ENCODE data around the gene CCDC106. TPM values are rescaled to one million over a fixed set of nuclear protein-coding genes. Genes with fewer than 3 reads are reported as not detected.
A peak's percentile ranks its signal among the peaks of the same experiment; 100 is the strongest.

The CCDC106 gene
- total RNA-seq (10 to 100 TPM; 21.7 to 42.8 (median 27.3) TPM), polyA plus RNA-seq (10 to 100 TPM; 14.8 to 63.8 (median 42.8) TPM)
- long read RNA-seq, donor 1, transcript CCDC106-202 (5 exons, 2,162 nt): major isoform, 5 of 11 reads
- long read RNA-seq, donor 1, transcript CCDC106-201 (6 exons, 1,546 nt): major isoform, 5 of 11 reads
- long read RNA-seq, donor 1, partial matches to known transcripts: 0 of 11 reads
- long read RNA-seq, donor 1, other reads (novel, unspliced or antisense): 0 of 11 reads
- long read RNA-seq, donor 2, partial matches to known transcripts: 0 of 4 reads
- long read RNA-seq, donor 2, other reads (novel, unspliced or antisense): 0 of 4 reads
- long read RNA-seq, donor 3, partial matches to known transcripts: 5 of 11 reads
- long read RNA-seq, donor 3, other reads (novel, unspliced or antisense): 0 of 11 reads
- long read RNA-seq, donor 4, partial matches to known transcripts: 0 of 3 reads
- long read RNA-seq, donor 4, other reads (novel, unspliced or antisense): 1 of 3 reads
- long read RNA-seq, donor 5, transcript CCDC106-201 (6 exons, 1,546 nt): minor isoform, 19 of 61 reads
- long read RNA-seq, donor 5, transcript CCDC106-202 (5 exons, 2,162 nt): major isoform, 32 of 61 reads
- long read RNA-seq, donor 5, partial matches to known transcripts: 3 of 61 reads
- long read RNA-seq, donor 5, other reads (novel, unspliced or antisense): 3 of 61 reads
- long read RNA-seq, donor 6, partial matches to known transcripts: 1 of 10 reads
- long read RNA-seq, donor 6, other reads (novel, unspliced or antisense): 3 of 10 reads
- long read RNA-seq, donor 7, partial matches to known transcripts: 0 of 3 reads
- long read RNA-seq, donor 7, other reads (novel, unspliced or antisense): 0 of 3 reads
- long read RNA-seq, donor 8, transcript CCDC106-201 (6 exons, 1,546 nt): minor isoform, 5 of 14 reads
- long read RNA-seq, donor 8, transcript CCDC106-202 (5 exons, 2,162 nt): major isoform, 7 of 14 reads
- long read RNA-seq, donor 8, partial matches to known transcripts: 0 of 14 reads
- long read RNA-seq, donor 8, other reads (novel, unspliced or antisense): 0 of 14 reads
- long read RNA-seq, donor 9, partial matches to known transcripts: 0 of 4 reads
- long read RNA-seq, donor 9, other reads (novel, unspliced or antisense): 0 of 4 reads
- long read RNA-seq, donor 10, partial matches to known transcripts: 0 of 4 reads
- long read RNA-seq, donor 10, other reads (novel, unspliced or antisense): 0 of 4 reads

DNA sequence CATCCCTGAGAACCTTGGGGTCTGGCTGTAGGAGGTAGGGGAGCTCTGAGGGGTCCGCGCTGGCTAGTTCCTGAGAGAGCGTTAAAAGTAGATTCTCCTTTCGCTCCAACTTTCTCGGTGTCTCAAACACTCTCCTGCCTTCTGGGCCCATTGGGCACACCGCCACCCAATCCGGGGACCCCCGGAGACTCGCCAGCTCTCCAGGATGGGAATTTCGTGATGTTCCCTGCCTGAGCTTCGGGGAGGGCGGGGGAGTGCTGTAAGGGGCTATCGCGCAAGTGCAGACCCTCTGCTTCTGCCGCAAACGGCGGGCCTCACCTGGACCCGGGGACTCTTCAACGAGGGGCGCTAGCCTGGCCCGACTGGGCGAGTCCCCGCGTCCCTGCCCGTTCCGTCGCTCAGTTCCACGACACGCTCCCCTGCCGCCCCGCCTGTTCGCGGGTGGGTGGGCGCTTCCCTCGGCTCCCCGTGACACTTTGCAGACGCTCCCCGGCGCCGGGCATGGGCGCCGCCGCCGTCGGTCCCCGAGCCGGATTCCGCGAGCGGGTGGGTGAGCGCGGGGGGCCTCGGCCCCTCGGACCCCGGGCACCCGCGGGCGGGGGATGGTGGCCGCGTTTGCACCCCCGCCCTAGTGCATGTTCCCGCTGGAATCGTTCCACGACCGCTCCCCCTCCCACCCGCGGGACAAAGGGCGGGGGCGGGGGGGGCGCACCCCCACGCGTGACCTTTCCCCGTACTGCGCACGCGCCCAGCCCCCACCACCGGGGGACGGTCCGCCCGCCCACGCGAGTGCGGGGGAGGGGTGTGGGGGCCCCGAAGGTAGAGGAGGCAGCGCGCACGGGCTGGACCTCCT lies at the start of gene CCDC106:
Gene CCDC106, plus strand, starts transcription at position 481 of the 853 bp plus-strand sequence. CDS start 835 bp downstream, outside the sequence.
- H3K27me3 ChIP-seq: no peaks in the 10 kb centered on the region
- DNase-seq: peak in 6 of 7 donors; percentile 64 to 81 (median 72)
- peaks cover 25 to 33% of the 10 kb centered on the region in 2 donors for H3K4me1 ChIP-seq (replicated peaks in 1 of 2)
- H3K27ac ChIP-seq: peak within 1 kb of the TSS in 4 of 5 donors; percentile 49 to 86 (median 77)
- WGBS, 4 donors: 1 to 10% (median 3%) methylated on average over 8 to 87 of the region's 87 CpGs
- no peaks in the 10 kb centered on the region for H3K9me3 ChIP-seq (replicated peaks in 1 of 3)
- peaks cover 0 to 22% of the 10 kb centered on the region in 2 donors for H3K36me3 ChIP-seq (replicated peaks in 1 of 2)
- intact Hi-C loops (cut with DNase I): no loop called here
- H3K4me3 ChIP-seq: peak within 1 kb of the TSS; percentile 0 to 95 (median 68)
- TF ChIP-seq, protein P1, sequence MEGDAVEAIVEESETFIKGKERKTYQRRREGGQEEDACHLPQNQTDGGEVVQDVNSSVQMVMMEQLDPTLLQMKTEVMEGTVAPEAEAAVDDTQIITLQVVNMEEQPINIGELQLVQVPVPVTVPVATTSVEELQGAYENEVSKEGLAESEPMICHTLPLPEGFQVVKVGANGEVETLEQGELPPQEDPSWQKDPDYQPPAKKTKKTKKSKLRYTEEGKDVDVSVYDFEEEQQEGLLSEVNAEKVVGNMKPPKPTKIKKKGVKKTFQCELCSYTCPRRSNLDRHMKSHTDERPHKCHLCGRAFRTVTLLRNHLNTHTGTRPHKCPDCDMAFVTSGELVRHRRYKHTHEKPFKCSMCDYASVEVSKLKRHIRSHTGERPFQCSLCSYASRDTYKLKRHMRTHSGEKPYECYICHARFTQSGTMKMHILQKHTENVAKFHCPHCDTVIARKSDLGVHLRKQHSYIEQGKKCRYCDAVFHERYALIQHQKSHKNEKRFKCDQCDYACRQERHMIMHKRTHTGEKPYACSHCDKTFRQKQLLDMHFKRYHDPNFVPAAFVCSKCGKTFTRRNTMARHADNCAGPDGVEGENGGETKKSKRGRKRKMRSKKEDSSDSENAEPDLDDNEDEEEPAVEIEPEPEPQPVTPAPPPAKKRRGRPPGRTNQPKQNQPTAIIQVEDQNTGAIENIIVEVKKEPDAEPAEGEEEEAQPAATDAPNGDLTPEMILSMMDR (IDR thresholded peaks at IDR 0.05): no peak
- no peak for TF ChIP-seq POLR2A (IDR thresholded peaks at IDR 0.05)

DNA sequence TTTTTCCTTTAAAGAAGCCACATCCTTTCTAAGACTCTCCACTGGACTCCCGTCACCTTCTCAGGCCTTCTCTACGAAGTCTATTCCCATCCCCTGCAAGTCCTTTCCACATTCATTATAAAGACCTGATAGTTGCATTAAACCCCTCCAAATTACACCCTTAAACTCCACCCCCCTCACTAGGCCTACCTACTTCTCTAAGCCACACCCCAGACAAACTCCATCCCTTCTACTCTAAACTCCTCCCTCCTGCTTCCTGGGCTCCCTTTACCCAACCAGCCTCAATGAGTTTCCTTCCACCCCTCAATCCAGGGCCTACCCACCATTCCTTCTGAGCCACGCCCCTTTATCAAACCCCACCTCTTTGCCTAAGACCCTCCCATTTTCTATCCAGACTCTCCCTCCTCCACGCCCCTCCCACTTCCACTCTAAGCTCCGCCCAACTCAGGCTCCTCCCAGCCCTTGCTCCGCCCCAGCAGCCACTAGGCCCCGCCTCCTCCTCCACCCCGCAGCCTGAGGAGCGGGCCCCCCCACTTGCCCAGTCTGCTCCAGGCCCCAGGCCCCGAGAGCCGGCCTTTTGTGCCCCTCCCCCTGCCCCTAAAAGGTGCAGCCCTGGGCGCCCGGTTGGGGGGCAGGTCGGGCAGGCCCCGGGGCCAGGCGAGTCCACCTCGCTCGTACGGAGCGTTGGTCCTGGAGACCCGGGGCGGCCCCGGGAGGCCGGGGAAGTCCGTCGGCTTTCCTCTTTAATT lies 49.1 kb upstream of the CCDC106 start:
- intact Hi-C loops (cut with DNase I): no loop called here

DNA sequence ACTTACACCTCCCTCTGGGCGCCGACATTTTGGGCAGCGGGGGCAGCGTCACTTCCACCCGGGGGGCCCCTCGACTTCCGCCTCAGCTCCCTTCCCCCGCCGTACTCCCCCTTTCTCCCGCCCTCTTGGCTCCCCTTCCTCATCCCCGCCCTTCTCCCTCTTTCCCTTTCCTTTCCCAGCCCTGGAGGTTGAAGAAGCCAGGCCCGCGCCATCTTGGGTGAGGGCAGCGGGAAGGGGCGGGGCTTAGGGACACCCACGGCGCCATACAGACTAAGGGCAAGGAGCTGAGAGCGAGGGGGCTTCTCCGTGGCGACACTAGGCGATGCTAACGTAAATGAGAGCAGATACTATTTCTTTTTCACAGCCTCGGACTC lies 48.6 kb upstream of the CCDC106 start, which contains the start of gene FIZ1:
Gene FIZ1, minus strand, starts transcription at position 50 of the 374 bp plus-strand sequence. CDS start 1,652 bp downstream, outside the sequence.
- Histone ChIP-seq H3K27me3 (no peaks in the 10 kb centered on the region), H3K9me3 (replicated peaks in 1 of 3) (no peaks in the 10 kb centered on the region), H3K27ac (peak within 1 kb of the TSS; percentile 93 to 98 (median 95)), H3K4me3 (peak within 1 kb of the TSS; percentile 66 to 99 (median 80)), H3K4me1 (replicated peaks in 1 of 2) (peaks cover 7 to 15% of the 10 kb centered on the region in 2 donors), H3K36me3 (replicated peaks in 1 of 2) (peaks cover 0 to 11% of the 10 kb centered on the region in 2 donors)
- intact Hi-C loops (cut with DNase I): no loop called here
- peak; percentile 98 to 100 (median 99) for DNase-seq
- WGBS, 4 donors: 0% methylated on average over 22 to 23 of the region's 23 CpGs
- TF ChIP-seq POLR2A (IDR thresholded peaks at IDR 0.05): no peak
- TF ChIP-seq, protein P1 (IDR thresholded peaks at IDR 0.05): no peak

More for the DNA sequence above, 49.1 kb upstream of the CCDC106 start:
- Histone ChIP-seq H3K27me3 (no peaks in the 10 kb centered on the region), H3K4me3 (peak overlapping the region in 3 of 4 donors; percentile 66 to 99 (median 95)), H3K9me3 (replicated peaks in 1 of 3) (no peaks in the 10 kb centered on the region), H3K36me3 (replicated peaks in 1 of 2) (peaks cover 0 to 11% of the 10 kb centered on the region in 2 donors), H3K4me1 (replicated peaks in 1 of 2) (peaks cover 7 to 9% of the 10 kb centered on the region in 2 donors), H3K27ac (peak overlapping the region; percentile 93 to 98 (median 95))
- TF ChIP-seq POLR2A (IDR thresholded peaks at IDR 0.05): peak; percentile 37 to 72
- TF ChIP-seq, protein P1 (IDR thresholded peaks at IDR 0.05): no peak
- peak; percentile 94 to 97 (median 96) for DNase-seq
- WGBS, 4 donors: 7 to 16% (median 10%) methylated on average over 9 to 26 of the region's 26 CpGs

Measured in adrenal gland (tissue), 19 donors.